HG03108 (cell line): ENCODE data around the gene TRMT13.

Experiments
- ATAC-seq: cut with Tn5 transposase; IDR thresholded peaks from one replicate; pipeline ENCODE4 v1.9.1; 2021; ENCODE audit warnings: moderate library complexity; ENCODE audit not compliant: unreplicated experiment

TRMT13 gene

GRCh38 chr1:100132566-100133477, at the start of gene TRMT13, which contains the start of gene SASS6:
Gene TRMT13 (plus strand): TSS chr1:100133163. CDS start chr1:100133169, 6 bp downstream.
Gene SASS6 (minus strand): TSS chr1:100132930. CDS start chr1:100132814, 116 bp downstream.
- ATAC-seq, result peak; percentile 91

GRCh38 chr1:100087396-100087795, 45.6 kb upstream of the TRMT13 start:
- no peak for ATAC-seq

GRCh38 chr1:100089082-100089481, 43.9 kb upstream of the TRMT13 start:
- no peak for ATAC-seq

GRCh38 chr1:100090471-100090870, 42.5 kb upstream of the TRMT13 start:
- no peak for ATAC-seq

GRCh38 chr1:100100202-100100601, 32.8 kb upstream of the TRMT13 start:
- ATAC-seq, result no peak

GRCh38 chr1:100101564-100101963, 31.4 kb upstream of the TRMT13 start:
- no peak for ATAC-seq

- no peak for ATAC-seq
Observed at GRCh38 chr1:100107696-100108095, 25.3 kb upstream of the TRMT13 start.

GRCh38 chr1:100109554-100110066, 23.4 kb upstream of the TRMT13 start:
- no peak for ATAC-seq

GRCh38 chr1:100115524-100115923, 17.4 kb upstream of the TRMT13 start:
- no peak for ATAC-seq

- ATAC-seq, result no peak
Observed at GRCh38 chr1:100122177-100122576, 10.8 kb upstream of the TRMT13 start.

- ATAC-seq, result no peak
Observed at GRCh38 chr1:100127226-100127625, 5.7 kb upstream of the TRMT13 start.

GRCh38 chr1:100130552-100131077, 2.3 kb upstream of the TRMT13 start:
- ATAC-seq, result no peak

GRCh38 chr1:100131623-100132022, 1.3 kb upstream of the TRMT13 start:
- no peak for ATAC-seq

GRCh38 chr1:100134872-100135271, 1.9 kb downstream of the TRMT13 start:
- no peak for ATAC-seq

- ATAC-seq, result no peak
Observed at GRCh38 chr1:100137602-100138001, 4.6 kb downstream of the TRMT13 start.

GRCh38 chr1:100141192-100141591, 8.2 kb downstream of the TRMT13 start:
- no peak for ATAC-seq

- no peak for ATAC-seq
Observed at GRCh38 chr1:100142343-100142742, 9.4 kb downstream of the TRMT13 start.

- ATAC-seq, result no peak
Observed at GRCh38 chr1:100145116-100145515, 12.2 kb downstream of the TRMT13 start.

- ATAC-seq, result no peak
Observed at GRCh38 chr1:100146958-100147357, 14.0 kb downstream of the TRMT13 start.

- ATAC-seq, result no peak
Observed at GRCh38 chr1:100147875-100148274, 14.9 kb downstream of the TRMT13 start.

- no peak for ATAC-seq
Observed at GRCh38 chr1:100151679-100152078, 18.7 kb downstream of the TRMT13 start.

GRCh38 chr1:100152271-100152670, 19.3 kb downstream of the TRMT13 start:
- peak; percentile 69 for ATAC-seq
